ENCODE results near the gene HSPE1. TPM values are rescaled to one million over a fixed set of nuclear protein-coding genes. Genes with fewer than 3 reads are reported as not detected.

HSPE1 gene
- total RNA-seq, 4 donors from 2014 or later, result 80.9 to 217 (median 138) TPM

DNA sequence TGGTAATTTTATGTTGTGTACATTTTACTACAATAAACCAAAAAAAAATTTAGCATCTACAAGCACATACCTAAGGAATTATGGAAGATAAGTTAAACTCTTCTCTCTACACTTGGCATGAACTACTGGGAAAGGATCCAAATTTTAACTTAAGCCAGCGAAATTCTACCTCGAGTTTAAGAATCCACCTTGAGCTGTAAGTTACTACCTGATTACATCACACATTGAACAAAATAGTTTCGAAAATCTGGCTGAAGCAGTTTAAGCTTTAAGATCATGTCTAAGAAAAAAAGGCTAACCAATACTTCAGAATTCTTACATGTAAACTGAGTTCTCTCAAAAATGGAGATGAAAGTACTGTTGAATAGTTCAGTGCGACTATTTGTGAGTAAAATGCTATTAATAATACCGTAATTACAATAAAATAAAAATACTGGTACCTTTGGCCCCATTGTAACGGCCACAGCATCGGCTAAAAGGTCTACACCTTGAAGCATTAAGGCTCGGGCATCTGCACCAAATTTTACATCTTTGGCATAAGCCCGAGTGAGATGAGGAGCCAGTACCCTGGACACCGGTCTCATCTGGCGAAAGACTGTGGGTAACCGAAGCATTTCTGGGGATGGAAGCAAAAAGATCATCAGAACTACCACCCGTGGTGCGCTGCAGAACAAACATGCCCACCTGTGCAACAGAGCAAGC lies 1.8 kb upstream of the HSPE1 start:
- H3K27ac ChIP-seq, result peak overlapping the region; percentile 91 to 100 (median 98)
- no peaks in the 10 kb centered on the region for H3K27me3 ChIP-seq
- DNase-seq, result no peak
- TF ChIP-seq POLR2A (IDR thresholded peaks at IDR 0.05), result no peak
- TF ChIP-seq, protein P1, sequence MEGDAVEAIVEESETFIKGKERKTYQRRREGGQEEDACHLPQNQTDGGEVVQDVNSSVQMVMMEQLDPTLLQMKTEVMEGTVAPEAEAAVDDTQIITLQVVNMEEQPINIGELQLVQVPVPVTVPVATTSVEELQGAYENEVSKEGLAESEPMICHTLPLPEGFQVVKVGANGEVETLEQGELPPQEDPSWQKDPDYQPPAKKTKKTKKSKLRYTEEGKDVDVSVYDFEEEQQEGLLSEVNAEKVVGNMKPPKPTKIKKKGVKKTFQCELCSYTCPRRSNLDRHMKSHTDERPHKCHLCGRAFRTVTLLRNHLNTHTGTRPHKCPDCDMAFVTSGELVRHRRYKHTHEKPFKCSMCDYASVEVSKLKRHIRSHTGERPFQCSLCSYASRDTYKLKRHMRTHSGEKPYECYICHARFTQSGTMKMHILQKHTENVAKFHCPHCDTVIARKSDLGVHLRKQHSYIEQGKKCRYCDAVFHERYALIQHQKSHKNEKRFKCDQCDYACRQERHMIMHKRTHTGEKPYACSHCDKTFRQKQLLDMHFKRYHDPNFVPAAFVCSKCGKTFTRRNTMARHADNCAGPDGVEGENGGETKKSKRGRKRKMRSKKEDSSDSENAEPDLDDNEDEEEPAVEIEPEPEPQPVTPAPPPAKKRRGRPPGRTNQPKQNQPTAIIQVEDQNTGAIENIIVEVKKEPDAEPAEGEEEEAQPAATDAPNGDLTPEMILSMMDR (IDR thresholded peaks at IDR 0.05), result no peak
- intact Hi-C loops (cut with DNase I), result loop anchor here (5.0 kb wide), 1 partner anchor 46 kb away; the partner anchor contains the start of gene COQ10B
- 3 to 4% methylated on average over 14 of the region's 14 CpGs for WGBS, 2 donors
- peaks cover 0 to 55% (median 15%) of the 10 kb centered on the region in 3 donors for H3K36me3 ChIP-seq
- peak overlapping the region; percentile 83 to 90 (median 86) for H3K4me3 ChIP-seq
- H3K9me3 ChIP-seq, result no peaks in the 10 kb centered on the region
- peaks cover 0 to 61% (median 44%) of the 10 kb centered on the region in 3 donors for H3K4me1 ChIP-seq

- 0% methylated on average over 11 to 21 of the region's 46 CpGs for WGBS, 2 donors
- no peaks in the 10 kb centered on the region for H3K9me3 ChIP-seq
- intact Hi-C loops (cut with DNase I), result loop anchor here (5.0 kb wide), 1 partner anchor 47 kb away; the partner anchor contains the start of gene COQ10B
Observed at GRCh38 chr2:197498937-197499593, 1.1 kb upstream of the HSPE1 start.

GRCh38 chr2:197500503-197501131 lies 438 bp downstream of the HSPE1 start:
- no peak for DNase-seq
- Histone ChIP-seq H3K27me3 (no peaks in the 10 kb centered on the region), H3K36me3 (peaks cover 0 to 53% (median 5%) of the 10 kb centered on the region in 3 donors), H3K9me3 (no peaks in the 10 kb centered on the region), H3K4me1 (peaks cover 0 to 57% (median 41%) of the 10 kb centered on the region in 3 donors), H3K27ac (peak overlapping the region; percentile 91 to 100 (median 98)), H3K4me3 (peak overlapping the region; percentile 83 to 90 (median 86))
- intact Hi-C loops (cut with DNase I), result no loop called here
- no peak for TF ChIP-seq POLR2A (IDR thresholded peaks at IDR 0.05)
- TF ChIP-seq, protein P1 (IDR thresholded peaks at IDR 0.05), result no peak
- 1 to 2% methylated on average over 13 to 15 of the region's 30 CpGs for whole genome bisulfite sequencing, 2 donors

More at GRCh38 chr2:197498937-197499593, 1.1 kb upstream of the HSPE1 start:
- no peak for DNase-seq
- Histone ChIP-seq H3K36me3 (peaks cover 0 to 55% (median 10%) of the 10 kb centered on the region in 3 donors), H3K4me1 (peaks cover 0 to 61% (median 44%) of the 10 kb centered on the region in 3 donors), H3K27me3 (no peaks in the 10 kb centered on the region), H3K4me3 (peak overlapping the region; percentile 83 to 90 (median 86)), H3K27ac (peak overlapping the region; percentile 91 to 100 (median 98))
- TF ChIP-seq, protein P1 (IDR thresholded peaks at IDR 0.05), result no peak
- peak in 1 of 4 donors; percentile 25 for TF ChIP-seq POLR2A (IDR thresholded peaks at IDR 0.05)

DNA sequence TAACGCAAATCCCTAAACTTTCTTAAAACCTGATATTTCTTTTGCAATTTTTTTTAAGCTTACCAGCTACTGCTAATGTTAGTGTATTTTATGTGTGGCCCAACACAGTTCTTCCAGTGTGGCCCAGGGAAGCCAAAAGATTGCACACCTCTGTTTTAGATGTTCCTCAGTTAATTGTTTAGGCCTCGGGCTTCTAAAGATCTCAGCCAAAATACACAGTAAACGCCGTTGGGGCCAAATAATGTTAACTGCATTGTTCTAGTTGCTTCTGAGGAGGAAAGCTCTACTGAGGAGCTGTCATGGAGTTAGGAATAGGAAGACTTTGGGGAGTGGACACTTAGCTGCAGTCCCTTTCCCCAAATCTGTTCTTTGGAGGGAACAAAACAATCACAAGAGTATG lies 2.0 kb downstream of the HSPE1 start:
- H3K27me3 ChIP-seq, result no peaks in the 10 kb centered on the region
- H3K4me1 ChIP-seq, result peaks cover 0 to 42% (median 29%) of the 10 kb centered on the region in 3 donors
- no peak for DNase-seq
- H3K36me3 ChIP-seq, result peaks cover 0 to 37% (median 0%) of the 10 kb centered on the region in 3 donors
- H3K27ac ChIP-seq, result peak overlapping the region in 2 of 4 donors; percentile 96 to 100
- TF ChIP-seq, protein P1 (IDR thresholded peaks at IDR 0.05), result no peak
- no peak for TF ChIP-seq POLR2A (IDR thresholded peaks at IDR 0.05)
- peak overlapping the region in 2 of 4 donors; percentile 83 to 86 for H3K4me3 ChIP-seq
- H3K9me3 ChIP-seq, result no peaks in the 10 kb centered on the region
- 39 to 41% methylated on average over 4 of the region's 4 CpGs for WGBS, 2 donors
- intact Hi-C loops (cut with DNase I), result no loop called here

All from esophagus squamous epithelium (tissue), 5 donors.